Measurements from ENCODE around the gene ACP1.

ACP1 gene

DNA sequence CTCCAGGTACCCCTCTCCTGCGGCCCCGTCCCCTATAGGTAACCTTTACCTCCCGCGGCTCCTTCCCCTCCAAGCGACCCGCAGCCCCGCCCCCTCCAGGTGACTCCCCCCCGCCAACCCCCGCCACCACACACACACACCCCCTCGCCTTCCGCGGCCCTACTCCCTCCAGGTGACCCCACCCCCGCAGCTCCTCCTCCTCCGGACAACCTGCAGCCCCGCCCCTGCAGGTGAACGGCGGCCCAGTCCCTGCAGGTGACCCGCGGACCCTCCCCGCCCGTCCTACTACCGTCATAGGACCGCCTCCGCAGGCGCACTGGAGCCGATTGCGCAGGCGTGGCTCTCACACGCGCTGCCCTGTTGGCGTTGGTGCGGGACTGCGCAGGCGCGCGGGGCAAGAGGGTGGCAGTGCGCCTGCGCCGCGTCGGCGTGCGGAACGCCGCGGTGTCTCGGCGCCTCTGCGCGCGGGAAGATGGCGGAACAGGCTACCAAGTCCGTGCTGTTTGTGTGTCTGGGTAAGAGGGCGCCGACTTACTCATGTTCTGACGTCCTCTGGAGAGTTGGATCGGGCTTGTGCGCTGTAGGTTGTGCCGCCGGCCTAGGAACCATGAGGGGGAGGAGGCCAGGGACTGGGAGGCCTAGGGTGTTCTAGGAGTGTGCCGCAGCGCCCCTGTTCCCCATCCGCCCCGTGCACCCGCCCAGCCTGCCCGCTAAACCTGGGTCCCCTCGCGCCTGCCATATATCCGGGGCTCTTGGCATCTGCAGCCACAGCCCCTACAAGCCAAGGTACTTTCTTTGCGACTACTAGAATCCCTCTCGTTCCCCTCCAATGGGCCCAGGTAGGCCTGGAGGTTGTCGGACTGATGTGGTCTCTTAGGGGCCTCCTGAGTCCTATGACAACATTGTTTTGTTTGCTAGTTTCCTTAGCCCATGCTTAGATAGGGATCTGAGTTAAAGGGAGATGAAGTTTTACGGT lies at the start of gene ACP1:
ACP1 (plus strand) TSS at position 455 of the 976 bp plus-strand sequence; CDS start at position 473, 18 bp downstream.
- DNase-seq = peak; percentile 90

DNA sequence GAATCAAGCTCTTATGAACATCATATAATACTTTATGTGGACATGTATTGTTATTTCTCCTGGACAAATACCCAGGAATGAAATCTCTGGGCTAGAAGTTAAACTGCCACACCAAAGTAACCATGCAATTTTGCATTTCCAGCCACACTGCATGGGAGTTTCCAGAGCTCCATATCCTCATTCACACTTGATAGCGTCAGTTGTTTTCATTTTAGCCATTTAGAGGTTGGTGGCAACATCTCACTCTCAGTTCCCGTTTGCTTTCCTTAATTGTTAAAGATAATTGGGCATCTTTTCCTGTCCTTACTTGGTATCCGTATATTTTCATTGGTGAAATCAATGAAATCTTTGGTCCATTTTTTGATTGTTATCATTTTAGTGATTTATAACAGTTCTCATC lies 48.7 kb upstream of the ACP1 start:
- no peak for DNase-seq

DNA sequence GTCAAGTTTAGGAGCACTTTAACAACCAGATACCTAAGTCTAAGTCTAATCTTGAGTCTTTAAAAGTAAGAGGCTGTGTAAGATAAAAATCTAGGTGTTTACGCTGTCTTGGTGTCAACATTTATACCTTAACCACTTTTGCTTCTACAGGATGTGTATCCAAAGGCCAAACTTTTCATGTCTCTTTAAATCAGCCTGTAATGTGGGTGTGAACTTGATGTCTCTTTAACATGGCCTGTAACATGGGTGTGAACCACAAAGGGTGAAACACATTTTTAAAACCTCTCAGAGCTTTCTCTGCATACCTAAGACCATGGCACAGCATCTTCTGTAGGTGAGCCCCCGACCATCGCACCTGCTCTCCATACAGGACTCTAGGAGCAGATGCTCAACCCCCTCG lies 41.3 kb upstream of the ACP1 start:
- DNase-seq = no peak

DNA sequence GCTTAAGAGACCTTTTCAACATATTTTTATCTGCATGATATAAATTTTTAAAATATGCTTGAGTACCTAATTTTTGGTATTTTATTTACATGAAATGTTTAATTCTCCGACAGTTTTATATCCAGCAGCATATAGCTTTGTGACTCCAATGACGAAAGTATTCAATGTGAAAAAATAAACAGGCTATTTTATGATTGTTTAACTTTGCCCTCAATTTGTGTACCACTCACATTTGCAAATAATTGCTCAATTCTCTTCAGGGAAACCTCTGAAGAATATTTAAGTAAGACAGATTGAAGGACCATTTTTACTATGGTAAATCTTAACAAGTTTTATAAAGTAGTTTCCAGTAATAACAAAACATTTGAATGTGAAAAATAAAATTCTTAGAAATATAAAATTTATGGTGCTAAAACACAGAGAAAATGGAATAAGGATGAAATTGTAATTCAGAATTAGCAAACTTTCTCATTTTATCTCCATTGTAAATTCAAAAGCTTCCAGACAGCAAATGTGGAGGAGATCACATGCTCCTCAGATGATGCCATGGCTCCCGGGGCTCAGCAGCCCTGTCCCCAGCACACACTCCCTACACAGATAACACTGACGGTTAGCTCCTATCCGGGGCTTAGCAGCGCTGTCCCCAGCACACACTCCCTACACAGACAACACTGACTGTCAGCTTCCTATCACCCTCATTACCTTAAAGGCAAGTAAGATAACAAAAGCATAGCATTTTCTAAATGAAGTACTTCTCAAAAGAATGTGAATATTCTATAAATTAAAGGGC lies 40.6 kb upstream of the ACP1 start:
- no peak for DNase-seq

DNA sequence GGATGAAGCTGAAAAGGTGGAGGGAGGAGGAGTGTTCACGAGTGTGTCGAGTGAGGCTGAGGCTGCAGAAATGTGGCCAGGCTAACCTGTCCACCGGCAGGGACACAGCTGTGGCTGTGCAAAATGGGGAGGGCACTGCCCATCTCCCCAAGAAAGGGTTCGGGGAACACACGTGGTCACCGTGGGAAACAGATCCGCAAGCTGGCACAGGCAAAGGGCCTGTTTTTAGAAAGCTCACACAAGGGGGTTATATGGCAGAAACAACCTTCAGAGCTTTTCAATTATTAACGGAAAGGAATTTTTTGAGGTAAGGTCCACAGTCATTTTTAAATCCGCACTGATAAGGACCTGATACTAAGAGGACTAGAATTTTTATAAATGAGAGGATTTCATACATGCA lies 36.6 kb upstream of the ACP1 start:
- no peak for DNase-seq

DNA sequence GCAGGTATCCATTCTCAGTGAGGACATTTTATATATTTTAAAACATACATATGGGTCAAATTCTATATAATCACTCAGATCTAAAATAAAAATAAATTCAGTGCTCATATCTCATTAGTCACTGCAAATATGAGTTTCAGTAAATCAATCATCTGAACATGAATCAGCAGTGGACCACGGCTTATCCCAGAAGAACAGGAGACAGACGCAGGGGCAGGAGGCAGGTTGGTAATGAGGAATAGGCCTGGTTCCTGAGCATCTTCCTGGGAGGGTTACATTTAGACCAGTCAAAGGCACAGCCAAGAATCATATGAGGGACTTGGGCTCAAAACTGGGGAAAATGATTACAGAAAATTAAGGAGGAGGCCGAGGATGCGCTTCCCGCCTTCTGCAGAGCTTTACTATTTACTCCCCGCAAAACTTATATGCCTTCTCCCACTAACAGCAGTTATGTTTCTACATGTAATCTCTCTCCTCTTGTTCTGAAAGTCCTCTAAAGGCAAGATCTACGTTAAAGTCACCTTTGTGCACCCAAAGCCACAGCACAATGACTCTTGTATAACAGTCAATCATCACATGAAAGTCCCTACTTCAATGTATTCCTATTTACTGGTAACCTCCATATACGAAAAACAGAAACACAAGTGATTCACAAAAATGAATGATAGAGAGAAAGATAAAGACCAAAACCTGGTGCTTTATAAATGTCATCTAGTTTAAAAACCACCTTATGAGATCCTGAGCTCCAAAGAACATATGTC lies 36.0 kb upstream of the ACP1 start:
- DNase-seq = no peak

DNA sequence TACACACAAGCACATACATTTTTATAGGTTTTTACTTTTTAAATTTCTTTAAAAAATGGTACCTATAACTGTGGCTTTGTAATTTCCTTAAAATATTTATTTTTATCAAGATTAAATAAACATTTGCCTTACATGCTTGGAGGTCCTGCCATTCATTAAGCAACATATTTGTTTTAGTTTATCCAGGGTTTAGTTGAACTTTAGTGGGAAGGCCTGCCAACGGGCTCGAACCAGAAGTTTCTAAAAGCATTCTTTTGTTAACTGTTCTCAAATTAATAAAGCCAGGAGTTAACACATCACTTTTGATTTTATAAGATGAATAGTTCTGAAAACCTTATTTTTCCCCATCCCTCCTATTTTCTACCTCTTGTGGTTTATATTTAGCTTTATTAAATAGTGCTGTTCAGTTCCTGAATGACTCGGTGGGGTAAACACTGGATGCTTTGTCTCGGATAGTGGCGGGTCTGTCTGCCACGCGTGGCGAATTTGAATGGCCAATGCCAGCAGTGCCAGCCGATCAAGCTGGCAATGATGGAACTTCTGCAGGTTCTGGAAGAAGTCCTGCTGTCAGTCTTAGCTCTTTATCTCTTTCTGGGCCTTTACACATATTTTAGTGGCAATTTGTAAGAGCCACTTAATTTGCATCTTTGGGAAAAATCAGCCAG lies 33.1 kb upstream of the ACP1 start:
- DNase-seq = no peak

DNA sequence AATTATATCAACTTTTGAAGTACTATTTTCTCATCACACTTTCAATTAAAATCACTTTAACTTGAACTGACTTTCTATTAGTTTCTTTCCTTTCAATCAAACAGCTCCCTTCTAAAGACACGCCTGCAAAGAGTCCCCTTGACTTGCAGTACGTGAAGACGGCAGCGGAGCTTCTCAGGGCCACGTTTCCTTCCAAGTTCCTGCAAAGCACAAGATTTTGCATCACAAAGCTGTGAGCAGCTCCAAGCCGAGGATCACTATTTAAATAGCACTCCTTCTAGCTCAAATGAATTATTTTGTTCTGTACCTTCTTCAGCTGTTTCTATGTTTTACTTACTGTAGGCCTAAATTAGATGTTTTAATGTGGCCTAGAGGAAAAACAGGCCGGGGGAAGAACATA lies 31.7 kb upstream of the ACP1 start:
- no peak for DNase-seq

DNA sequence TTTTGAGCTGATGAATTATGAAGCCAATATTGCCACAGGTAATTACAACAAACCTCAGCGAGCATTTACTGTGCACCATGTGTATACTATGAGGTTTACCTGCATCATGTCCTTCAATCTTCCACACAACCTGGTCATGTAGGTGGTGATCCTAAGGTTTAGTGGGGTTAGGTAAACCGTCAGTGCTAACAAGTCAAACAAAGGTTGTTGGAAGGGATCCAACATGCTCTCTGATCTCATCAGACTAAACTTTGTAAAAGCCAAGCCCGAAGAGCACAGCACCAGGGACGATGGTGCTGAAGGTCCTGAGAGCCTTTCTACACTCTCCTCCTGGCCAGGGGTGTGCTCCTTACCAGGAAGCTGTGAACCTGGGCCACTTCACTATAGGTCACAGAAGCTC lies 30.3 kb upstream of the ACP1 start:
- DNase-seq = no peak

DNA sequence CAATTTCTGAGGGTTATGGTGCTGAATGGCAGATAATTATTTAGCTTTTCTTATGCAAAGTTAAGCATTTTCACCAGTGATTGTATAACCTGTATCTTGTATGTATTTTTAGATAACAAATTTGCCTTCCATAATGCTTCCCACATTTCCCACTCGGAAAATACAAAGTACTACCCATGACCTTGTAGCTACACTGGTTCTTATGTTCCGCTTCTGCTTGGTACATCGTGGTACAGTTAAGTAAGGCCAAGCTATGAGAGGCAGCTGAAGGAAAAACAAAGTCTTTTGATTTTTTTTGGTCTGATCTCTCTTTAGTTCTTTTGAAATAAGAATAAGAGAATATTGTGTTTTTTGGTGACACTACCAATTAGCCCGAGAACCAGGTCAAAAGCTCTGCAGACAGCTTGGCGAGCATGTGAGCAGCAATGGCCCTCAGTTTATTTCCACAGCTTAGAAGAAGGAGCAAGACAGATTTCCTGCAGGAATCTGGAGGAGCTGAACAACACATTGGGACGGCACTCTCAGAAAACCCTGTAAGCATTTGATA lies 27.7 kb upstream of the ACP1 start:
- DNase-seq = no peak

DNA sequence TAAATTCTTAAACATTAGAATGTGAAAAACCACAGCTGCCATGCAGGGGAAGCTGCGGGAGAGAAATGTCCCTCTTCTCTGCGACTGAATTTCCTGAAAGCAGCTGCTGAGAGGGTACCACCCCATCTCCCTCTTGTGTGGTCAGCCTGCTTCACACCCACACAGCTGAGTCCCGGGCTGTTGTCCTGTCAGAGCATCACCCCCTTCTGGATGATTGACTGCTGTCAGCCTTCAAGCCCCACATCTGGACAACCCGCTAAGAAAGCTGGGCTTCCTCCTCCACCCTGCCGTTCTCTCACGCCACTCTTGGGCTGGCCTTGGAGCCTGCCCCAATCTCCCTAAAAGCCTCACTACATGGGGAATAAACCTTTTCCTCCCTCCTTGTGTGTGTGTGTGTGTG lies 26.9 kb upstream of the ACP1 start:
- no peak for DNase-seq

DNA sequence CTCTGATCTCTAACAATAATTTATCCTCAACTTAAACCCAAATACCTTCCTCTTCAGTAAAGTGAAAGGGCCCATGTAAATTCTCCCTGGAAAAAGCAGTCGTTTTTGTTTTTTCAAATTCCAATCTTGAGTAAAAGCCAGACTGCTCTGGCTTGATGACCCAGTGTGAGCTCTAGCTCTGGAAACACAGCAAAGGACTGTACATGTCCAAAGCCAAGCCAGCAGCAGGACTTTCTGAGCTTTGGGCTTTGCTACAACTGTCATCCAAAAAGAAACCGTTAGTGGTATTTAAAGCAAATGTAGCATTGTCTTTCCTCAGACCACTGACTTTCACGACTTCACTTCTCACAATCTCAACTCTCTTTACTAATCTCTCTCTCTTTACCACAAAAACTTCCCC lies 26.3 kb upstream of the ACP1 start:
- no peak for DNase-seq

DNA sequence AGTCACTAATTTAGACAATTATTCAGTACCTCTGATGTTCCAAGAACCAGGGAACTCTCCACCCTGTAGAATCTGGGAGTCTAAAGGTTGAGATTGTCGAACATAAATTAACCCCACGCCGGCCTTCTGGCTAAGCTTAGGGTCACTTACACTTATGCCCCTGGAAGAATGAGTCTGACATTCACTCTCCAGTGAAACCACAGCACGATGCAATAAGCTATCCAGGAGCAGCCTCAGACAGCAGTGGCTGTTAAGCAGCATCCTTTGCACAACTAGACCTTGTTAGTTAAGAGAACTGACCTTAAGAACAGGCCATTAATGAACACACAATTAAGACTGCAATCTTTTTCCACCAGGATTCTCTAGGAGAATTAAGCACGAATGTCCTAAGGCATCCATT lies 25.9 kb upstream of the ACP1 start:
- DNase-seq = no peak

DNA sequence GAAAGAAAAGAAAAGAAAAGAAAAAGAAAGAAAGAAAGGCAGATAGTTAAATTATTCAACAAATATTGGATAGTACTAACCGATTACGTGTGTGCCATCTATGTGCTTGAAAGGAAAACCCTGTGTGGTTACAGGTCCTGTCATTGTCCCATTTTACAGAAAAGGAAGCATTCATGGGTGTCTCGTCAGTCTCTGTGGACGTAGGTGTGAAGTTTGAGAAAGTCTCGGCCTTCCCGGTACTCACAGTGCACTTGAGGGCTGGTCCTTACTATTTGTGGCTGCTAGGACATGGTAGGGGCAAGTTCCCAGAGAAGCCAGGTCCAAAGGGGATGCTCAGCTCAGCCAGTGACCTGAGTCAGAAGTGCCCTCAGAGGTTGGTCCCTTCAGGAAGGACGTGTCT lies 20.2 kb upstream of the ACP1 start:
- DNase-seq = no peak

DNA sequence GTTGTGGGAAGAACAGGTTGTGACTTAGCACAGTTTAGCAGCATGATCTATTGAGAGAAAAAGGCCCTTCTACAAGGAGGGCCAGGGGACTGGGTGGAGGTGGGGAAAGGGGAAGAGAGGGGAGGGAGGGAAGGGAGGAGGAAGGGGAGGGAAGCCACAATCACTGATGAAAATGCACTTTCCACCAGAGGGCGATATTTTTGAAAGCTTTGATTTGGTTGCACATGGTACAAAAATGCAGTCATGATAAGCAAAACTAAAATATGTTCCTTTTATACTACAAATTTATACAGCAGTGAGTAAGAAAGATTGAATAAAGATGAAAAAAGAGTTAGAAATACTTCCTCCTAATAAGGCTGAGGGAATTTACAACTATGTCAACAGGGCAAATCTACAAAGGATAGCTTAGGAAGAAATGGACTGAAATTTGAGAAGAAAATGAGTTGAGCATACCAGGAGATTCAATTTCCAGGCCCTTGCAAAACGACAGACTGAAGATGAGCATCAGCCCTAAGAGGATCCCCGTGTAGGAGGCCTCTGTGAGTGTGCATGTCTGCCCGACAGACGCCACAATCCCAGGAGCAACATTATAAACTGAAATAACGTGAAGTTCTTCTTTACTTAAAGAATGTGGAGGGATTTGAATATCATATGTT lies 18.1 kb upstream of the ACP1 start:
- DNase-seq = no peak

DNA sequence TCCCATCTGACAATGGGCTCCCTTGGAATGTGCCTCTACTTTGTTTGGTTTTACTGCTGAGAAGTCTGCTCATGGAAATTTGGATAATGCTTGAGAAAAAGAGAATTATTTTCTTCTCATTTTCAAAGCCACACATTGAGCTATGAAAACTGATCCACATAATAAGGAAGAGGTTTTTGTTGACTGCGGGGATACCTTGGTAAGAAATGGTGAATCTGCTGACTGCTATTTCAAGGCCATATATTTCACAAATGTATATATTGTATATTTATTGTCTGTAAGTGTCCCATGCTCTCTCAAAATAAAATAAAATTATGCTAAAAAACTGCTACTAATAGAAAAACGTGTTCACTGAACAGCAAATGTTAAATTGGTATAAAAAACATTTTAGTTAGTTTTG lies 16.0 kb upstream of the ACP1 start:
- DNase-seq = no peak

DNA sequence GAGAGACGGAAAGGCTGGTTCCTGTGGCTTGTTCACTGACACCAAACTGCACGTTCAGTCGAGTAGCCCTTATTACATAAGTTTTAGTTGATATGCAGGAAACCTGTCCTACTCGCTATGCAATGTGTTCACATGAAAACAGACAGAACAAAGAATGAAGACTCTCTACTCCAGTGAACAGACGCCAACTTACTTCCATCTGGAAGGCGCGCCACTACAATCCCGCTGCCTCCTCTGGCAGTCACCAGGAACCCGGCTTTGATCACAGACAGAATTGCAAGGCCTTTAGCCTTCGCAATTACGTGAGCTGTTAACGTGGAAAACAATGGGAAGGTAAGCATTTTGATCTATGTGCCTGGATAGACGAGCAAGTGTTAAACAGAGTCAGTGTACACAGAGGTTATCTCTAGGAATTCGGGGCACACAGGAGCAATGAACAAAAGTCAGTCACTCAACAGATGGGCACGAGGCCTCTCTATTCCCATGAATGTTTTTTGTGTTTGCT lies 15.2 kb upstream of the ACP1 start:
- DNase-seq = no peak

DNA sequence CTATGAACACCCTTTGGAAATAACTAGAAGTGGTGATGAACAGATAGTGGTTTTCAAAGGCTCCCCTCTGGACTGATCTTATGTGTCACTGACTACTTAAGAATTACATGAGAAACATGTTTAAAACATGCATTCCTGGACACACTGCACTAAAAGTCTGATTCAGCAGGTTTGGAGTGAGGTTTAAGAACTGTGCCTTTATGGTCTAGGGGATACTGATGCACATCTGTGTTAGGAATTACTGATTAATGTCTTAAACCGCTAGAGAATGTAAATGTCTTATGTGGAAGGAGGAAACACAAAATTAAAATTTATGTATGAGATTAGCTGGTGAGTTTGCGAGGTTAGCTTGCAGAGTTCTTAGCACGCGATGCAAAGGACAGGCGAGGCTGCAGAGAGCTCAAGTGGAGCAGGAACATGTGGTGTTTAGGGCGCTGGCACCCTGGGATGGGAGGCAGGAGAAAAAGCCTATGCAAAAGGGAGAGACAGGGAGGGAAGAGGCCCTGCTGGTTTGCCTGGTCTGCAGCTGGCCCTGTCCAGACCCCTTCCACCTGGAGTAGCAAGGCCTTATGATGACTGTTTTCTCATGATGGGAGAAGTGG lies 12.6 kb upstream of the ACP1 start:
- DNase-seq = no peak

DNA sequence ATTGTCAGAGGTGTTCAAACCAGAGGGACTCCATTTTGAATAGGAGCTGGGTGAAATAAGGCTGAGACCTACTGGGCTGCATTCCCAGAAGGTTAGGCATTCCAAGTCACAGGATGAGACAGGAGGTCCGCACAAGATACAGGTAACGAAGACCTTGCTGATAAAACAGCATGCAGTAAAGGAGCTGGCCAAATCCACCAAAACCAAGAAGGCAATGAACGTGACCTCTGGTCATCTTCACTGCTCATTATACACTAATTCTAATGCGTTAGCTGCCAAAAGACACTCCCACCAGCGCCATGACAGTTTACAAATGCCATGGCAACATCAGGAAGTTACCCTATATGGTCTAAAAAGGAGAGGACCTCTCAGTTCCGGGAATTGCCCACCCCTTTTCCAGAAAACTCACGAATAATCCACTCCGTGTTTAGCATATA lies 11.5 kb upstream of the ACP1 start:
- DNase-seq = no peak

DNA sequence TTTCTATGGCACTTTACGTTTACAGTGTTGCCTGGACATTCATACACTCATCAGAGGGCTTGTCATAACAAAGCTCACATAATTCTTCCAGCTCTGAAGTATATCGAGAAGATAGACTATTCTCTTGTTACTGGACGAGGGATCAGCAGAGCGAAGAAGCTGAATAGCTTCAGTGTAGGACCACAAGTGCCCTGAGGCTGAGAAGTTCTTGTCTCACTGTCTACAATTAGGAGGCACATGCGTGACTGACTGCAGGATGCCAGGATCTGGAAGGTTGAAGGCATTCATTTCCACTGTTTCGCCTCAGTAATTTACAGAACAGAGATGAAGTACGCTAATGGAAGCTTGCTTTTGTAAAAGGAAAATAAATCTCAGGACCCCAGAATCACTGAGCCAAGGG lies 10.5 kb upstream of the ACP1 start:
- no peak for DNase-seq

DNA sequence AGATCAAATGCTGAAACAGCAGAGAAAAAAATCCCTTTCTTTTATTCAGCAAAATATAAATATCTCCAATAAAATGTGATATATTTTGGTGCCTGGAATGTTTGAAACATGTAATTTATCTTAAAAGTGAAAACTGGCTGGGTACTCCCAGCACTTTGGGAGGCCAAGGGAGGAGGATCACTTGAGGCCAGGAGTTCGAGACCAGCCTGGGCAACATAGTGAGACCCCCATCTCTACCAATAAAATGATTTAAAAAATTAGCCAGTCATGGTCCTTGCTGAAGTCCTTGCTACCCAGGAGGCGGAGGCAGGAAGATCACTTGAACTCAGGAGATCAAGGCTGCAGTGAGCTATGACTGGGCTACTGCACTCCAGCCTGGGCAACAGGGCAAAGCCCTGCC lies 9.6 kb upstream of the ACP1 start:
- DNase-seq = no peak

Measured in SHP77 treated with DMSO at 0.1 percent for 48 hours (cell line).